CD4-positive, alpha-beta T cell (primary cell): ENCODE measurements around the gene C11orf97. TPM values are rescaled to one million over a fixed set of nuclear protein-coding genes. Genes with fewer than 3 reads are reported as not detected.
"Not testable (repeated sequence)": the region's sequence is repeated elsewhere in the genome, so short reads cannot be mapped to it uniquely, and the experiment has no call there.

ENCODE experiments used
- ATAC-seq: fragments of 200-7000 bp; cut with Tn5 transposase; one replicate; pipeline ENCODE4 v1.10.0; 2022; ENCODE audit warnings: mild to moderate bottlenecking; ENCODE audit not compliant: poor library complexity
- CTCF ChIA-PET: fragments of 350-600 bp; sonication (Branson Sonifier 250); formaldehyde crosslinking; loops from one replicate; lab custom pipeline; 2021; ENCODE audit warnings: antibody characterized with exemption, inconsistent platforms; lab: Charles Lee
- POLR2A ChIA-PET: fragments of 350-600 bp; sonication (Branson Sonifier 250); formaldehyde crosslinking; loops from one replicate; lab custom pipeline; 2021; ENCODE audit warnings: antibody characterized with exemption, inconsistent platforms; lab: Charles Lee
- DNase-seq, 14 experiments: peaks; one replicate each; pipeline ENCODE4 v3.0.0-alpha.2; 2013 to 2020; ENCODE audit warnings: mixed read lengths in 2 of 14
- H3K27ac ChIP-seq, 2 donors: one replicate each; pipeline versions ENCODE4 v1.5.1 to v1.7.0; 2013; ENCODE audit warnings: low read length in 2 of 2, low read depth in 1 of 2, mild to moderate bottlenecking in 1 of 2
- H3K27me3 ChIP-seq, 2 experiments: 1 replicate in 1 of 2; 2 replicates in 1 of 2; pipeline versions ENCODE4 v1.6.1 to v1.7.0; 2013; ENCODE audit warnings: low read length in 2 of 2, control low read depth in 1 of 2, mild to moderate bottlenecking in 1 of 2, moderate library complexity in 1 of 2; ENCODE audit not compliant: insufficient read depth in 2 of 2, control insufficient read depth in 1 of 2
- H3K36me3 ChIP-seq: one replicate; pipeline ENCODE4 v1.6.1; 2013; ENCODE audit warnings: low read length, control low read depth; ENCODE audit not compliant: insufficient read depth
- H3K4me1 ChIP-seq: one replicate; pipeline ENCODE4 v1.6.1; 2013; ENCODE audit warnings: low read length, control low read depth; ENCODE audit not compliant: insufficient read depth
- H3K4me3 ChIP-seq: one replicate; pipeline ENCODE4 v1.5.1; 2013; ENCODE audit warnings: mild to moderate bottlenecking, low read length, moderate library complexity
- H3K9me3 ChIP-seq, 2 experiments: 1 replicate in 1 of 2; 2 replicates in 1 of 2; pipeline versions ENCODE4 v1.6.1 to v1.7.0; 2013; ENCODE audit warnings: low read length in 2 of 2, mild to moderate bottlenecking in 2 of 2, control low read depth in 1 of 2, moderate library complexity in 1 of 2; ENCODE audit not compliant: control insufficient read depth in 1 of 2, insufficient read depth in 1 of 2
- H3K27ac Mint-ChIP-seq: one replicate; pipeline ENCODE4 v1.8.0; 2020; ENCODE audit warnings: mixed read lengths
- H3K27me3 Mint-ChIP-seq: one replicate; pipeline ENCODE4 v1.8.0; 2021; ENCODE audit warnings: mixed read lengths
- H3K36me3 Mint-ChIP-seq: one replicate; pipeline ENCODE4 v1.8.0; 2021; ENCODE audit warnings: low read depth, mixed read lengths
- H3K4me1 Mint-ChIP-seq: one replicate; pipeline ENCODE4 v1.8.0; 2021; ENCODE audit warnings: low read depth, mixed read lengths
- H3K4me3 Mint-ChIP-seq: one replicate; pipeline ENCODE4 v1.8.0; 2020; ENCODE audit warnings: mild to moderate bottlenecking, mixed read lengths
- H3K9me3 Mint-ChIP-seq: one replicate; pipeline ENCODE4 v1.8.0; 2020; ENCODE audit warnings: mixed read lengths
- CTCF ChIP-seq: fragments of 200-600 bp; IDR thresholded peaks from one replicate; pipeline ENCODE4 v1.8.0; 2022; ENCODE audit warnings: antibody characterized with exemption, mild to moderate bottlenecking
- intact Hi-C, 2 experiments: fragments of 100-400 bp; cut with DNase I in 1 of 2; cut with micrococcal nuclease in 1 of 2; formaldehyde crosslinking; loops; one replicate each; pipeline versions ENCODE4 v1.15.1 to v1.9.0; 2023 to 2025; cut with DNase I, micrococcal nuclease
- total RNA-seq, 174 experiments: library from RNA in 2 of 174; stranded (reverse) in 2 of 174; gene quantifications; one replicate each; pipeline ENCODE4 v1.2.3 and lab custom pipeline; 2021 to 2026

The C11orf97 gene
- total RNA-seq, 2 experiments from 2014 or later, result not detected

- Histone ChIP-seq H3K27me3 (no peaks in the 10 kb centered on the region), H3K27ac (no peak overlapping the region), H3K9me3 (no peaks in the 10 kb centered on the region), H3K4me1 (no peaks in the 10 kb centered on the region), H3K4me3 (no peak overlapping the region), H3K36me3 (no peaks in the 10 kb centered on the region)
- ChIA-PET POLR2A (no interaction called here), CTCF (no interaction called here)
- Mint-ChIP-seq H3K36me3 (no peaks in the 10 kb centered on the region), H3K27ac (no peak overlapping the region), H3K9me3 (no peaks in the 10 kb centered on the region), H3K4me1 (peaks cover 18% of the 10 kb centered on the region), H3K27me3 (no peaks in the 10 kb centered on the region), H3K4me3 (no peak overlapping the region)
- intact Hi-C loops, result no loop called here
- DNase-seq (no peak), ATAC-seq (no peak)
- no peak for TF ChIP-seq CTCF
Observed at GRCh38 chr11:94553938-94554337, 41.7 kb downstream of the C11orf97 start.

GRCh38 chr11:94555752-94556329, 43.6 kb downstream of the C11orf97 start:
- H3K36me3 ChIP-seq, H3K27me3 Mint-ChIP-seq, ATAC-seq, H3K9me3 ChIP-seq, H3K4me3 ChIP-seq, H3K9me3 Mint-ChIP-seq, intact Hi-C loops, H3K27me3 ChIP-seq, DNase-seq, POLR2A ChIA-PET, H3K4me1 ChIP-seq, H3K27ac ChIP-seq, H3K4me3 Mint-ChIP-seq, CTCF ChIA-PET, H3K27ac Mint-ChIP-seq, H3K4me1 Mint-ChIP-seq, H3K36me3 Mint-ChIP-seq: not testable (repeated sequence)

GRCh38 chr11:94557421-94557820, 45.2 kb downstream of the C11orf97 start:
- H3K4me1 Mint-ChIP-seq, result no peaks in the 10 kb centered on the region
- H3K36me3 Mint-ChIP-seq, result no peaks in the 10 kb centered on the region
- no peaks in the 10 kb centered on the region for H3K9me3 ChIP-seq
- no peak for TF ChIP-seq CTCF
- no peak for ATAC-seq
- H3K27ac Mint-ChIP-seq, result no peak overlapping the region
- intact Hi-C loops, result no loop called here
- no peak overlapping the region for H3K4me3 Mint-ChIP-seq
- DNase-seq, result no peak
- H3K27me3 ChIP-seq, result no peaks in the 10 kb centered on the region
- H3K4me3 ChIP-seq, result no peak overlapping the region
- no peaks in the 10 kb centered on the region for H3K9me3 Mint-ChIP-seq
- H3K36me3 ChIP-seq, result no peaks in the 10 kb centered on the region
- POLR2A ChIA-PET, result no interaction called here
- no peaks in the 10 kb centered on the region for H3K4me1 ChIP-seq
- no peak overlapping the region for H3K27ac ChIP-seq
- no peaks in the 10 kb centered on the region for H3K27me3 Mint-ChIP-seq
- CTCF ChIA-PET, result no interaction called here

- Mint-ChIP-seq H3K27me3 (no peaks in the 10 kb centered on the region), H3K9me3 (no peaks in the 10 kb centered on the region), H3K36me3 (no peaks in the 10 kb centered on the region), H3K4me3 (no peak overlapping the region), H3K4me1 (no peaks in the 10 kb centered on the region), H3K27ac (no peak overlapping the region)
- Histone ChIP-seq H3K27ac (no peak overlapping the region), H3K4me3 (no peak overlapping the region), H3K27me3 (no peaks in the 10 kb centered on the region), H3K36me3 (no peaks in the 10 kb centered on the region), H3K4me1 (no peaks in the 10 kb centered on the region), H3K9me3 (no peaks in the 10 kb centered on the region)
- no peak for ATAC-seq
- no peak for TF ChIP-seq CTCF
- CTCF ChIA-PET, result no interaction called here
- POLR2A ChIA-PET, result no interaction called here
- no peak for DNase-seq
- intact Hi-C loops, result no loop called here
Observed at GRCh38 chr11:94557992-94558391, 45.7 kb downstream of the C11orf97 start.
